ENCODE results near the gene SLC4A5.
"Not testable (repeated sequence)": the region's sequence is repeated elsewhere in the genome, so short reads cannot be mapped to it uniquely, and the experiment has no call there.

SLC4A5 gene

GRCh38 chr2:74357627-74358026, 14.4 kb upstream of the SLC4A5 start:
- in situ Hi-C loops (cut with MboI; ENCODE audit: low pct_unique_long_range_greater_than_20kb, low sequenced_read_pairs, unreplicated experiment): no loop called here

GRCh38 chr2:74349889-74350288, 6.7 kb upstream of the SLC4A5 start:
- DNase-seq (ENCODE audit: low spot score): no peak
- in situ Hi-C loops (cut with MboI; ENCODE audit: low pct_unique_long_range_greater_than_20kb, low sequenced_read_pairs, unreplicated experiment): no loop called here
- TF ChIP-seq CTCF (IDR thresholded peaks at IDR 0.05; ENCODE audit: extremely low read depth, insufficient read depth, missing control alignments): no peak

More at GRCh38 chr2:74357627-74358026, 14.4 kb upstream of the SLC4A5 start:
- DNase-seq (ENCODE audit: low spot score): no peak
- TF ChIP-seq CTCF (IDR thresholded peaks at IDR 0.05; ENCODE audit: extremely low read depth, insufficient read depth, missing control alignments): no peak

GRCh38 chr2:74347742-74348141, 4.5 kb upstream of the SLC4A5 start:
- no peak for TF ChIP-seq CTCF (IDR thresholded peaks at IDR 0.05; ENCODE audit: extremely low read depth, insufficient read depth, missing control alignments)
- in situ Hi-C loops (cut with MboI; ENCODE audit: low pct_unique_long_range_greater_than_20kb, low sequenced_read_pairs, unreplicated experiment): no loop called here
- DNase-seq (ENCODE audit: low spot score): no peak

GRCh38 chr2:74347303-74347702, 4.1 kb upstream of the SLC4A5 start:
- DNase-seq (ENCODE audit: low spot score): no peak
- TF ChIP-seq CTCF (IDR thresholded peaks at IDR 0.05; ENCODE audit: extremely low read depth, insufficient read depth, missing control alignments): no peak
- in situ Hi-C loops (cut with MboI; ENCODE audit: low pct_unique_long_range_greater_than_20kb, low sequenced_read_pairs, unreplicated experiment): no loop called here

- in situ Hi-C loops (cut with MboI; ENCODE audit: low pct_unique_long_range_greater_than_20kb, low sequenced_read_pairs, unreplicated experiment): no loop called here
- TF ChIP-seq CTCF (IDR thresholded peaks at IDR 0.05; ENCODE audit: extremely low read depth, insufficient read depth, missing control alignments): no peak
- DNase-seq (ENCODE audit: low spot score): no peak
Measured at GRCh38 chr2:74345272-74345943, 2.2 kb upstream of the SLC4A5 start.

GRCh38 chr2:74336227-74336626, 7.0 kb downstream of the SLC4A5 start:
- in situ Hi-C loops (cut with MboI; ENCODE audit: low pct_unique_long_range_greater_than_20kb, low sequenced_read_pairs, unreplicated experiment); DNase-seq (ENCODE audit: low spot score): not testable (repeated sequence)

- DNase-seq (ENCODE audit: low spot score): peak; percentile 46
- in situ Hi-C loops (cut with MboI; ENCODE audit: low pct_unique_long_range_greater_than_20kb, low sequenced_read_pairs, unreplicated experiment): no loop called here
- TF ChIP-seq CTCF (IDR thresholded peaks at IDR 0.05; ENCODE audit: extremely low read depth, insufficient read depth, missing control alignments): peak; percentile 98
Measured at GRCh38 chr2:74334931-74335333, 8.3 kb downstream of the SLC4A5 start.

Data from GM13977 (cell line).